GM11168 (cell line): ENCODE measurements around the gene STEAP4.

Source experiments
- in situ Hi-C: fragments of 300-500 bp; cut with MboI; formaldehyde crosslinking; loops from one replicate; pipeline ENCODE4 v1.12.0; 2022; ENCODE audit warnings: low sequenced_read_pairs; ENCODE audit not compliant: unreplicated experiment

The STEAP4 gene

DNA sequence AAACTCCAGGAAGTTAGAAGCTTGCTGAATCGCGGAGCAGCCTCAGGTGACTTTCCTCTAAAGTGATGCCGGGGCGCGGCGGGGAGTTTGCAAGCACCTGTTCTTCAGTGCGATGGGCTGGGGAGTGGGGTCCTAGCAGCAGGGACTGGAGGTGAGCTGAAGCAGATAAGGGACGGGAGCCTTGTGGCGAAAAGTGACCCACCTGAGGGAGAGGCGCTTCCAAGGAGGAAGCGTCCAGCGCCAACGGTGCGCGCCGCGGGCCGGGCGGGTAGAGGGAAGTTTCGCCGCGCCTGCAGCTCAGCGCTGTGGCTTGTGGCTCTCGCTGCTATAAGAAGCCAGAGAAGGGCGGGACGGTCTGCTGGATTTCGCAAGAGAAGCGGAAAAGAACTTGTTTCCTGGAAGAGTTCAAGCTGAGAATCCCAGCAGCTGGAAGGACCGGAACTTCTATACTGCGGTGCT is at the start of gene STEAP4:
TSS of gene STEAP4 (minus strand) at position 305 of the 459 bp plus-strand sequence. CDS start 22,625 bp downstream, outside the sequence.
- in situ Hi-C loops: no loop called here

DNA sequence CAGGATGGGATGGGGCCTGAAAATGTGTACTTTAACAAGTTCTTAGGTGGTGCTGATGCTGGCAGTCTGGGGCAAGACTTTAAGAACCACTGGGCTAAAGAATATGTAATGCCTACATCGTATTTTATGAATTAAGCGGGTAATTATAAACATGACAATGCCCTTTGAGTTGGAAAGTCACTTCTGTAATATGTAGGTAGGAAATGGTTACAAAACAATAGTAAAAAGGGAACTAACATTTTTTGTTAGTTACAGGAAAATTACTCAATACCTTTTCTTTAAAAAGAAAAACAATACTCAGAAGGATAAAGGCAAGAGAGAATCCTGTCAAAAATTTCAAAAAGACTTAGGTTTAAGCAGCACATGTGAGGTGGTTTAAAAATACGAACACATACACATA is 48.3 kb upstream of the STEAP4 start:
- in situ Hi-C loops: no loop called here

DNA sequence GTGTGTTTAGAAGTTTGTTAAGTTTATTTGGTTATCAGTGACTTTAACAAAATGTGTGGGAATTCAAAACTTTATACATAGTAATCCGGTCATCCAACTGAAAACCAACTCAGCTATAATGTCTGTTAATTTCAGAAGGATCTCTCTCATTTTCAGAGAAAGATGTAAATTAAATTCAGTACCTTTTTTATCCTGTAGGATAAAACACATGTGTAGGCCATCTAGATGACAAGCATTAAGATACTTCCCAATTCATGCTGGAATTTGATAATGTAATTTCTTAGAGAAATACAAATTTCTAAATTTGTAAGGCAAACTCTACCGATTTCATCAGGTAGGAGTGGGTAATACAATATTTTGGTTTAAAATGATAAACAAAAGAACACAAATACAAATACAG is 43.4 kb upstream of the STEAP4 start:
- in situ Hi-C loops: no loop called here

DNA sequence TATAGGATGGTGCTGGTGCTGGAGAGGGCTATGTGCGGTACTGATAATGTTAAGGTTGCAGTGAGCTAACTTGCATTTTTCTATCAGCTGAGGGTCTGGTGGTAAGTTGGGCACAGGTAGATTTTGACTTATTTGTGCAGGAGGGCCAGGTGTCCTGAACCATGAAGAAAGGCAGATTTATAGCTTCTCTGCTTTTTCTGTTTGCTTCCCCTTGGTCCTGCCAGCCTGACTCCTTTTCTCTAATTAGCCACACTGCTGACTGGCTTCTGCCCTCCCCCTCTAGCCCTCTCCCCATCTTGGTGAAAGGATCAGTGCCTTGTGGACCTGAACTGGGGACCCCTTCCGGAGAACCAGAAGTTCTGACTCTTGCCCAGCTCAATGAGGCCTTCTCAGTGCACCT is 40.8 kb upstream of the STEAP4 start:
- in situ Hi-C loops: no loop called here

DNA sequence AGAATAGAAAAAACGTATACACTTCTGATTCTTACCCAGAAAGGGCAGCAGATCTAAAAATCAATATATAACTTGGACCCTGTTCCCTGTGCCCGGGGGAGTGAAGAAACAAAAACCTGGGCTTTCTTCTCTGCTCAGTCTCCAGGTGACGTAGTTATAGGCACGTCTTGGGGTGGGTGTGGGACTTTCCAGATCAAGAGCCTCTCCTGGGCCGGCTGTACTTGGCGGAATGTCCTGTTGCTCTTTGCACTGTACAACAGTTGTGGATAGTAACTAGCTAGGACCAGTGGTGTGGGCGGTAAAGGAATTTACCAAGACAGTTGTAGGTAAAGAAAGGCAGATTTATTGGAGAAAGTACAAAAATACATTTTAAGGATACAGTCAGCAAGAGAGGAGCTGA is 40.4 kb upstream of the STEAP4 start:
- in situ Hi-C loops: no loop called here

DNA sequence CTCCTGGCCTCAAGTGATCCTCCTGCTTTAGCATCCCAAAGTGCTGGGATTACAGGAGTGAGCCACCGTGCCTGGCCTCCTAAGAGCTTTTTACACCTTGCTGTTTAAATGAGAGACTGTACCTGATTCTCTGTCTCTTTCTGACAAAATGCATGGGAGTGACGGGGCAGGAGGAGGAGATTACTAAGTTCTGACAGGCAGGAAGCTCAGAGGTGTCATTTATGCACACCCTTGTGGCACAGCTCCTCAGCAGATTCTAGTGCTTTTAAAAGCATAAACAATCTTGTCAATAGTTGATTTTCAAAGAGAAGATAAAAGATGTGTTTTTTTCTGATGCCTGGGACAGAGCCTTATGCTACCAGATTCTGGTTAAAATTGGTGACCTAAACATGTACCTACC is 39.7 kb upstream of the STEAP4 start:
- in situ Hi-C loops: no loop called here

DNA sequence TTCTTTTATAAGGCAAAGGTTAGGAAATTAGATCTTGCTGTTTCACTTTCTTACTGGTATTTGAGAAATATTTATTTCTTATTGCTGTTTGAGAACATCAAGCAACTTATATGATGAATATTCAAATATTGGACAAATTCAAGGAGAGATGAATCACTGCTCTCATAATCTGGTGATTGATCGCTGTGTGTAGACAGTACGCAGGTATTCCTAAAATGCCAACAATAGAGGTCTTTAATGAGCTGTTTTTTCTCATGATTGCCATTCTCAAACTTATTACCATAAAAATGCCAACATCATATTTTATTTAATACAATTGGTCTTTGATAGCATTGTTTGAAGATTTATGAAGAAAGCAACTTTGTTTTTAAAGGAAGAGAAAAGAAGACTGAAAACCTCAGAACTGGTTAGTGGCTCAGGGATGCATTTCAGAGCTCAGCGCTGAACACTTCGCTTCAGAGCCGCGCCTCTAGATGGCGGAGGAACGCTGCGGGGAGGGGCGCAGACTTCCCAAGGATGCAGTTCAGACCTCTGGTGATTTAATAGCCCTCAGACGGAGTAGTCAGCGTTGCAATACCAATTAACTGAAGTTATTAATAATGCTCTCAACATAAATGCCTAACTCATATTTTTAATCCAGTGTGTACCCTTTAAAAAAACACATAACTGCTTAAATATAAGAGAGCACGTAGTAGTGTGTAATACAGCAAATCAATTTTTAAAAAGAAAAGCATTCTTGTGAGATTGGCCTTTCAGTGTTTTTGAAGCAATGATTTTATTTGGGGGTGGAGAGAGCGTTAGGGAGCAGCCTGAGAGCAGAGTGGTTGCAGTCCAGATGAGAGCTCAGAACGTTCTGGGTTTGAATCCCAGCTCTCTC is 38.5 kb upstream of the STEAP4 start:
- in situ Hi-C loops: no loop called here

DNA sequence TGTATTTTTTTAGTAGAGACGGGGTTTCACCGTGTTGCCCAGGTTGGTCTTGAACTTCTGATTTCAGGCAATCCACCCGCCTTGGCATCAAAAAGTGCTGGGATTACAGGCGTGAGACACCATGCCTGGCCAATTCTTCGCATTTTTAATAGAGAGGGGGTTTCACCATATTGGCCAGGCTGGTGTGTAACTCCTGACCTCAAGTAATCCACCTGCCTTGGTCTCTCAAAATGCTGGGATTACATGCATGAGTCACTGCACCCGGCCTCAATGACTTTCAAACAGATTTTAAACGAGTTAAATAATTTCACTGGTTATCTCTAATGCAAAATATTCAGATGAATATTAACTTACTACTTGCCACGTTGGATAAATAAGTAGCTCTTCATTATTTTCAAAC is 37.6 kb upstream of the STEAP4 start:
- in situ Hi-C loops: no loop called here

DNA sequence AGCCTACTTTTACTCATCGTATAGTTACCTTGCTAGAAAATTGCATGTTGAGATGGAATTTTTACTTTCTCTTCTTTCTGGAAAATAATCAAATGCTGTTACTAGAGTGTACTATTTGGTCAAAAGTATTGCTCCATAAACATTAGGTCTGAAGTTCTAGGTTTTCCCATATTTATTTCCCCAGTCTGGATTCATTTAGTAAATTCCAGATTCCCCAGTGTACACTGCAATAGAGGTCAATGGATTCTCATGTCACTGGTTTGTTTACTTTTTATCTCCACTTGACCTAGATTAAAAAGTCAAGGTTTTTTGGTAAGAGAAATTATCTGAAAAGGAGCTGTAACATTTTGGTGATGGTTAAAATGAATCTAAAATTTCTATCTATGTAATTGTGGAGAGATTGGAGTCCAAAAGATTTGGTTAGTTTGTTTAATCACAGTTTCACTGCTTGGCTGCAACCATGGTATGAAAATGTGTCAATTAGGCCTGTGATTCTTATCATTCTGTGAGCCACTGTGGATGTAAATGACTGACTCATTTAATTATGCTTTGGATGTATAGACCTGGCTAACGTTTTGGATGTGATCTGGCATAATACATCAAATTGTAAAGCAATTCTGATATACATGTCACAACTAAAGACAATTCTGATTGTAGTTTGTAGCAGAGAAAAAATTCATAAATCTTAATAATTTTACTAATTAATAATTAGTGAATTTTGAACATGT is 32.7 kb upstream of the STEAP4 start:
- in situ Hi-C loops: no loop called here

DNA sequence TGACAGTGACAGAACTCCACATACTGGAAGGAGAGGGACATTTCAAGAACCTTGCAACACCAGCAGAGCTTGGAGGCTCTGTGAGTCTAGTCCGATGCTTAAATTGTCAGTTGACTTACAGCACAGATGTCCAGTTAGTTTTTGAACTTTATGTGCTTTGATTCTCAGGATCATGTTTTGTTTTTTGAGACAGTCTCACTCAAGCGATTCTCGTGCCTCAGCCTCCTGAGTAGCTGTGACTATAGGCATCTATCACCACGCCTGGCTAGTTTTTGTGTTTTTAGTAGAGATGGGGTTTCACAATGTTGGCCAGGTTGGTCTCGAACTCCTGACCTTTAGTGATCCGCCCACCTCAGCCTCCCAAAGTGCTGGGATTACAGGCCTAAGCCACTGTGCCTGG is 31.8 kb upstream of the STEAP4 start:
- in situ Hi-C loops: no loop called here

DNA sequence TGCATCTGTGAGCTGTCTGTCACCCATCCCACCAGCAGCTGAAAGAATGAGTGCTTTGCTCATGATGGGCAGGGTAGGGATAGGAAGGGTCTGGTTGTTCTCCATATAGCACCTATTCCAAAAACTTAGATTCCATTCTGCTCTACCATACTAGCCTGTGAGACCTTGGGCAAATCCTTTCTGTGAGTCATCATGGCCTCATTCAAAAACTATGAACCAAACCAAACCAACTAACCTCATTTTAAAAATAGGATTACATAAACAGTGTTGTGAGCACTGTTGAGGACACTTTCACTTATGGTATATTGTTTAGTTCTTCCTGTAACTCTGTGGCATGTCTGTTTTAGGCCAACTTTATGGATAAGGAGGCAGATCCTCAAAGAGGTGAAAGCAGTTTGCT is 30.9 kb upstream of the STEAP4 start:
- in situ Hi-C loops: no loop called here

DNA sequence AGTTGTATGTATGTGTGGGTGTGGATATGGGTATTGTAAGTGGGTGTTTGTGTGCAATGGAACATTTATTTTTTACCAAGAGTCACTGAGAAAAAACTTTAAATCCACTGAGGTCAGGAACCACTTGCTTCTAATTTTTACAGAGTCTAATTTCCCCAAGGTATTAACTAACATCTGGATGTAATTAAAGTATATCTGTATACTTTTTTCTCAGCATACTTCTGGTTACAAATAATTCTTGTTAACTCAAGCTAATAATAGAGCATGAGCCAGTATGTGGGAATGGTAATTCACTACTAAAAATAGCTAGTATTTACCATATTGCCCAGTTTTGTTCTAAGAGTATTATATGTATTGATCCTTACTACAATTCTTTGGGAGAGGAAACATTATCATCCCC is 24.6 kb upstream of the STEAP4 start:
- in situ Hi-C loops: no loop called here

DNA sequence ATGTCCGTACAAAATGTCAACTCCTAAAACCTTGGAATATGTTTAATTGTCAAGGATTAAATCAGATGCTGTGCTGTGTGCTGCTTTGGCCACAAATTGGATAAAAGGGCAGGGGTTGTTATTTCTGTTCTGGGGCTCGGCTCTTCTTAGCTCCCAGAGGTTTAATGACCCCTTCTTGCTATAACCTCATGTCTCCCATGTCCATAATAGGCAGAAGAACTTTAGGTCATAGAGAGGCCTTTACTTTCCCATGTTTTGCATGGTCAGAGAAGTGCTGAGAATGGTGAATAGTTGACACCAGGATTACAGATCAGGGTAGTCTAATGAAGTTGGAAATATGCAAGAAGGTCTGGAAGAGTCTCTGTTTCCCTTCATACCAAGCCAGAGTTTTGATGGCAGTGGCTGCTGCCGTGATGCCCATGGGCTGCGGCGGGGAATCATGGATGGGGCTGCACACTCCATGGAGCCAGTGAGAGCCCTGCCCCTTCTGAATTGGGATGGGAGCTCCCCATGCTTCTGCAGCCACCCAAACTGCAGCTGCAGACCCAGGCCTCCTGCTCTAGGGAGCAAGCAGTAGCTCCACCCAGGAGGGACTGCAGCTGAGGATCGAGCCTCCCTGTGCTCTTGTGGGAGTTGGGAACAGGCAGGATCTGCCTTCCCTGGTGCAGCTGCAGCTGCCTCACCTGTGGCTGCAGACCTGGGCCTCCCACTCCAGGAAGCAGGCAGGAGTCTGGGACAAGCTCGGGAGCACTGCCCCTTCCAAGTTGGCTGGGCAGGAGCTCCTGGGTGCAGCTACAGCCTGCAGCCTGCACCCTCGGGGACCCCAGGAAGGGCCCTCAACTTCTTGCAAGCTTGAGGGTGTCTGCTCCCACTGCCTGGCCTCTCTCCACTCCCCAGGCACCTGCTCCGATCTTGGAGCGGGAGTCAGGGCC is 23.1 kb upstream of the STEAP4 start:
- in situ Hi-C loops: no loop called here

DNA sequence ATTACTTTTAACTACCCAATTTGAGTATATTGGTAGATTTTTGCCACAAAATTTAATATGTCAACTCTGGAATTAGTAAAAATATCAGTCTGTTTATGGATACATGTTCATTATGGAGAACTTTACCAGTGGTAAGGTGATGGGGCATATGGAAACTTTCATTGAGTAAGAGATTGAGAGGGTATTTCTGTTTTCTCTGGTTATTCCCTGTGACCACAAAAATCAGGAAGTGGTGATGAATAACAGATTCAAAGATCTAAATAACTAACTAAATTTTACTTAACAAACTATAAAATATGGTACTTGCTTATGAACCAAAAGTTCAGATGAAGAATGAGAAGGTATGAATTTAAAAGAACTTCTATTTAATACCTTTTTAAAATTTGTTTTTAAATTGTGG is 22.1 kb upstream of the STEAP4 start:
- in situ Hi-C loops: no loop called here

DNA sequence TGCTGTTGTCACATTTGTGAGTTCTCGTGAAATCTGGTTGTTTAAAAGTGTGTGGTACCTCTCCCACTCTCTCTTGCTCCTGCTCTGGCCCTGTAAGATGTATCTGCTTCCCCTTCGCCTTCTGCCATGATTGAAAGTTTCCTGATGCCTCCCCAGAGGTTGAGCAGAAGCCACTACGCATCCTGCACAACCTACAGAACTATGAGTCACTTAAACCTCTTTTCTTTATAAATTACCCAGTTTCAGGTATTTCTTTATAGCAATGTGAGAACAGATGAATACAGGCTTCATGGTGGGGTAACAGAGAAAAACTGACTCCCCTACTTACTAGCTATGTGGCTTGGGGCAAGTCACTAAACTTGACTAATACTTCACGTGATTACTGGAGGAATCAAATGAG is 18.0 kb upstream of the STEAP4 start:
- in situ Hi-C loops: no loop called here

DNA sequence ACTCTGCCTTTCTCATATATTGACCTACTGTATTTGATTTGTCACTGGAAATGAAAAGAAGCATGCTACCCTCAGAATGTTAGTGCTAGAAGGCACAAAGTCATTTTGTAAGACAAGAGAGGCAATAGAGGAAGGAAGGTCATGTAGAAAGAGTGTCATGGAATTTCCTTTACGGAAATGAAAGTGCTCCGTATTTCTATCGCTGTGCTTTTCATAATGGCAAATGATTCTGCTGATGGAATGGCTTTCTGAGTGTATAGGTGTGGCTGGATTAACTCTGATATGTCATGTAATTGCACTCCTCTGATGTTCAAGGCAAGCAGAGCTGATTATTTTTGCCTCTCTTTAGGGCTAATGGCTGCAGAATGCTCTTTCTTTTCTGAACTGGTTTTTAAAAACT is 15.5 kb upstream of the STEAP4 start:
- in situ Hi-C loops: no loop called here

DNA sequence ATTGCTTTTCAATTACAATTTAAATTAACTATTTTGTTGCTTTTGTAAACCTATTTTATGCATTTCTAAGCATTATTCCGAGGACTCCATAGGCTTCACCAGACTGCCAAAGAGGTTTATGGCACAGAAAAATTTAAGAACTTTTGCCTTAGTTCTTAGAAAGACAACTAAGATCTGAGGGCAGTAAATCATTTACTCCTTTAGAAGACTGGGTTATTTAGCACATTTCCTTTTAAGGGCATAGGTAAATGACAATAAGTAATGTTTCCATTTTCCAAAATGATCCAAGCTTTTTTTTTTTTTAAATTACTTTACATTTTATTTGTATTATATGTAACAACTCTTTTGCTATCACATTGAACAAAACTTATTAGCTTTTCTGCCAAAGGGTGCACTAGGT is 15.0 kb upstream of the STEAP4 start:
- in situ Hi-C loops: no loop called here

DNA sequence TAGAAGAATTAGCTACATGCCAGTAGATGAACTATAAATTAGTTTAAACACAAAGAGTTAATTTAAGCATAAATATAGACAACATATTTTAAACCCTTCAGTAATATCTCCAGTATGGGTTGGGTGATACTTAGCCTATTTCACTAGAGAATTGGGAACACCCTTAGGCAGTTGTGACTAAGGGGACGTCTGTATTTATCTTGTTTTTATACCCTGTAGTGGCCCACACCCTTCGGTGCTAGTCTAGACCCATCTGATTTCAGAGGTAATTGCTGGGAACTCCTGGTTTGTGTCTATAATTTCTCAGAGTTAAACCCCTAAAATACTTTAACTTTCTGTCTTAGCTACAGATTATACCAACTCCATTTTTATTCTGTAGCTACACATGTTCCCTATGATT is 11.5 kb upstream of the STEAP4 start:
- in situ Hi-C loops: no loop called here

DNA sequence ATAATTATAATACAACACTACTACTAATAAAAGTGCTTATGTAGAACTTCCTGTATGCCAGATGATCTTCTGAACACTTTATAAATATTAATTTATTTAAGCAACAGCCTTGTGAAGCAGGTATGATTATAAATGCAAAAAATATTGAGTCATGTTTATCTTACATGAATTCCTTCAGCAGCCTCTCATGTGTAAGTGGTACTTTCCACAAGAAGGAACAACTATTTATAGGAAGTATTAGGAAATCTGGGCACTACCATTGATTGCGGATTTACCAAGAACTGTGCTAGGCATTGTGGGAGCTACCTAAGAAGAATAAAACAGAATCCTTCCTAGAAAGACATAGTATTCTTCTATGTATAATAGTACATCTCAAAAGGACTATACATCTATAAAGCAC is 10.7 kb upstream of the STEAP4 start:
- in situ Hi-C loops: no loop called here

DNA sequence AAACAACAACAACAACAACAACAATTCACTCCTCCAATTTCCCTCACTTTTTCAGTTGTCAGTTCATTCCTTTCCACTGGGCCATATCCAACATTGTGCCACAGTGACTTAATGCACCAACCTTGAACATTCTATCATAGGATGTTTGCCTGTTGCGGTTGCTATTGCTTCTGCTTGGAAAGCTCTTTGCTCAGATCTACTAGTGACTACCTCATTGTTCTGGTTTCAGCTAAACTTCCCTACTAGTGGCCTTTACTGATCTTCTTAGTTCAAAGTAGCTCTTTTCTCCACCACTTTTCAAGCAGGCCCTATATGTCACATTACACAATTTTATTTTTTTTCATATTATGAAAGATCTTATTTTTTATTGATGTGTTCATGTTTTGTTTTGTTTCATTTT is 9.8 kb upstream of the STEAP4 start:
- in situ Hi-C loops: no loop called here

DNA sequence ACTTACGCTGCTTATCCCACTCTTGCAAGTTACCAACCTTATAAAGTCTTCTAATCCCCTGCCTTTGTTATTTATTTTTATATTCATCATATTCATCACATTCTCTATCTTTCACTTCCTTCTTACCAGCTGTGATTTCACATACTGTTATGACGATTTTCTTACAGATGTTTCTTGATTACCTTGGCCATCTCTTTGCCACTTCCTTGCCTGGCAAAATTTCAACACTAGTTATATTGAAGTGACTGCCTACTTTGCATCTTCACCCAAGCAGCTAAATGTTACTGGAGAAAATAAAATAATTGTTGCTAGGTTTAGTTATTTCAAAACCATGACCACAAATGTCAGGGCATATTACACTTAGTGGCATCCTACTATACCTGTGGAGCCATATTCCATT is 8.8 kb upstream of the STEAP4 start:
- in situ Hi-C loops: no loop called here
